Fibroblast of pulmonary artery (primary cell): Measurements from ENCODE around the gene HEXA.
"Not testable (repeated sequence)": the region's sequence is repeated elsewhere in the genome, so short reads cannot be mapped to it uniquely, and the experiment has no call there.

Experiments
- DNase-seq: peaks from one replicate; pipeline ENCODE4 v3.0.0-alpha.2; 2010; ENCODE audit warnings: low read depth
- H3K4me3 ChIP-seq: replicated peaks from 2 replicates; pipeline ENCODE4 v1.5.1; 2011; ENCODE audit warnings: low read depth, mild to moderate bottlenecking, control low read depth, low read length, moderate library complexity
- TF ChIP-seq, protein P1 (sequence below): IDR thresholded peaks from 2 replicates; pipeline ENCODE4 v1.5.1; 2011; ENCODE audit warnings: mild to moderate bottlenecking, control low read depth, low read length, inconsistent platforms; ENCODE audit errors: missing control alignments

HEXA gene

DNA sequence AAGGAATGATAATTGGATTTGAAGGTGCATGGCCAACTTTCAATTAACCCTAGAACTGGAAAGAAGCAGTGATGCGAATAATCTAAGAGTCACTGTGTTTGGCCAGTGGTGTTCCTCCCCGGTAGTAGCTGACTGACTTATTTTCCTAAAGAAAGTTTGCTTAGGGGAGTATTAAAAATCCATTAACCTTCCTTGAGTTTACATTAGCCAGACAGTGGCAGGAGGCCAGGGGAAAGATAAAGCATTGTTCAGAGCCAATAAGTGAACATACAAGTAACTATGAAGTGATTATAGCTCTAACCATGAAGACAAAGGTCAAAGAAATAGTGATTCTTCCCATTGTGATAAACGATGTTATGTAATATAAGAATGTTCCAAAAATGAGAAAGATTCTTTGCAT lies 13.4 kb upstream of the HEXA start:
- no peak overlapping the region for H3K4me3 ChIP-seq
- DNase-seq, result peak; percentile 23
- TF ChIP-seq, protein P1, sequence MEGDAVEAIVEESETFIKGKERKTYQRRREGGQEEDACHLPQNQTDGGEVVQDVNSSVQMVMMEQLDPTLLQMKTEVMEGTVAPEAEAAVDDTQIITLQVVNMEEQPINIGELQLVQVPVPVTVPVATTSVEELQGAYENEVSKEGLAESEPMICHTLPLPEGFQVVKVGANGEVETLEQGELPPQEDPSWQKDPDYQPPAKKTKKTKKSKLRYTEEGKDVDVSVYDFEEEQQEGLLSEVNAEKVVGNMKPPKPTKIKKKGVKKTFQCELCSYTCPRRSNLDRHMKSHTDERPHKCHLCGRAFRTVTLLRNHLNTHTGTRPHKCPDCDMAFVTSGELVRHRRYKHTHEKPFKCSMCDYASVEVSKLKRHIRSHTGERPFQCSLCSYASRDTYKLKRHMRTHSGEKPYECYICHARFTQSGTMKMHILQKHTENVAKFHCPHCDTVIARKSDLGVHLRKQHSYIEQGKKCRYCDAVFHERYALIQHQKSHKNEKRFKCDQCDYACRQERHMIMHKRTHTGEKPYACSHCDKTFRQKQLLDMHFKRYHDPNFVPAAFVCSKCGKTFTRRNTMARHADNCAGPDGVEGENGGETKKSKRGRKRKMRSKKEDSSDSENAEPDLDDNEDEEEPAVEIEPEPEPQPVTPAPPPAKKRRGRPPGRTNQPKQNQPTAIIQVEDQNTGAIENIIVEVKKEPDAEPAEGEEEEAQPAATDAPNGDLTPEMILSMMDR, result no peak

DNA sequence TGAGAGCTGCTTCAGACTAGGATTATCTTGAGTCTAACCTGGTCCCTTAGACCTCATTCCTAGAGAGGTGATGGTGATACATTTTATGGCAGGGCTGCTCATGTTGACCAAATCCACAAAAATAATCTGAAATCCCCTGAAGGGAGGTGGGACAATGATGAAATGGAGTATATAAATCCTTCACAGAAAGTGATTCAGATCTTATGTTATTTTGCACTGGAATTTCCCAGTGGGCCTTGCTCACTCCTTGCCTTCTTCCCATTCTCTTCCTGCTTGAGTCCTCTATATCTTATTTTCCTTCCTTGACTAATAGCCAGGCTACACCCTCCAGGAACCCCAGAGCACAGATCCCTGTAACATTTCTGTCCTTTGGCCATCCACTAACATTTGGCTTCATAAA lies 11.9 kb upstream of the HEXA start:
- H3K4me3 ChIP-seq, result no peak overlapping the region
- TF ChIP-seq, protein P1, result no peak
- DNase-seq, result no peak

DNA sequence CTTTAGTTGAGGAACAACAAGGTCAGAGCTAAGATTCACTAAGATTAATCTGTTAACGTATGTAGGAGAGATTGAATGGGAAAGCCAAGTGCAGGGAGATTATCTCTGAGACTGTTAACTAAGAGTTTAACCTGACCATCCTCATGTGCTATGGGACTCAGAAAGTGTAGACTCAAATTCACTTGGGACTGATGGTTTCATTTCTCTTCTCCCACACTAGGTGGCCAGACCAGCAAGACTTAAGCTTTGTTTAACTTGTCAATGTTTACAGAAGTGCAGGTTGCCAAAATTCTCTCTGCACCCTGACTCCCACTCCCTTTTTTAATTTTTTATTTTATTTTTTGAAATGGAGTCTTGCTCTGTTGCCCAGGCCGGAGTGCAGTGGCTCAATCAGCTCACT lies 6.3 kb upstream of the HEXA start:
- no peak overlapping the region for H3K4me3 ChIP-seq
- peak; percentile 20 for DNase-seq
- TF ChIP-seq, protein P1, result peak; percentile 38

DNA sequence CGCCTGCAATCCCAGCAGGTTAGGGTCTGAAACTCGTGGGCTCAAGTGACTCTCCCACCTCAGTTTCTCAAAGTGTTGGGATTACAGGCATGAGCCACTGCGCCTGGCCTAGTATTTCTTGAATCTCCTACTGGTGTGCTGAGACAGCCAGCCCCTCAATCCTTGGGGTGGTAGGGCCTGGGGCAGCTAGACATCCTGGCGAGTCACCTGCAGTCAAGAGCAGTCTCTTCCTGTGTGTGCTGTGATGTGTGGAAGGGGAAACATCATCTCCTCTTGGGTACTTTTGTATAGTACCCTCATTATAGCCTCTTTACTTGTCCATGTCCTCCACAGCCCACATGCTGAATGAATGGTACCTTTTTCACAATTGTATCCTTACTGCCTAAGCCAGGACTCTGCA lies 4.9 kb upstream of the HEXA start:
- no peak for DNase-seq
- H3K4me3 ChIP-seq, result no peak overlapping the region
- TF ChIP-seq, protein P1, result no peak

DNA sequence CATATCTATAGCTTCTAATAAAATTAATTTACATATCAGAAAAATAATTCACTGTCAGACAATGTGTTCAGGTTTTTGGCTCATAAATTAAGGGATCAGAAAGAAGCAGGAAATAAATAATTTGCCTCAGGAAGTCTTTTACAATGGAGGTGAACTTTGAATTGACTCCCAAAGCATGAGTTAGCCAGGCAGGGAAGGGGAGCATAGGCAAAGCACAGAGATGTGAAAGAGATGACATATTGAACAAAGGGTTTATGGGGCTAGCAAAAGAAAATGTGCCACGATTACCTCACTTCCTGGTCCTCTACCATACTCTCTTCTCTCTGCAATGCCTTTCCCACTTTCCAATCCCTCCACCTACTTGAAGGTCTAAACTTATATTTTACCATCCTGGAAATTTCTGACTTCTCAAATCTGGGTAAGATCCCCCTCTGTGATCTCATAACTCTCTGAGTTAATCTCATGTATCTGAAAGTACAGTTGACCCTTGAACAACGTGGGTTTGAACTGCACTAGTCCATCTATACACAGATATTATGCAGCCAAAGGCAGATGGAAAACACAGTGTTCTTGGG lies 4.1 kb upstream of the HEXA start:
- DNase-seq, result no peak
- TF ChIP-seq, protein P1, result no peak
- H3K4me3 ChIP-seq, result no peak overlapping the region

DNA sequence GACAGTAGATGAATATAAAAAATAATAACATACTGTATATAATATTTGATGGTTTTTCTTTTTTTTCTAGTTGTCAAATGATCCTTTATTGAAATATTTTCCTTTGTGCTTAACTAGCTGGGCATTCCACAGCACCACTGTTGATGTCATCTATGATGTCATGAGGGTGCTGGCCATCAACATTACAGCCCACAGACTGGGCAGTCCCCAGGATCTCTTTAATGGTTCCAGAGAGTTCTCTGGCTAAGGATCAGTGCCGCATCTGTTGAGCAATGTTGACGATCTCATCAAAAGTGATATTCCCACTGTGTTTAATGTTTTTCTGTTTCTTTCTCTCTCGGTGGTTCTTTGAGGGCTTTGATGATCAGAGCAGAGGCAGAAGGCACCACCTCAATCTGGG lies 3.3 kb upstream of the HEXA start:
- DNase-seq, result peak; percentile 18
- H3K4me3 ChIP-seq, result not testable (repeated sequence)

DNA sequence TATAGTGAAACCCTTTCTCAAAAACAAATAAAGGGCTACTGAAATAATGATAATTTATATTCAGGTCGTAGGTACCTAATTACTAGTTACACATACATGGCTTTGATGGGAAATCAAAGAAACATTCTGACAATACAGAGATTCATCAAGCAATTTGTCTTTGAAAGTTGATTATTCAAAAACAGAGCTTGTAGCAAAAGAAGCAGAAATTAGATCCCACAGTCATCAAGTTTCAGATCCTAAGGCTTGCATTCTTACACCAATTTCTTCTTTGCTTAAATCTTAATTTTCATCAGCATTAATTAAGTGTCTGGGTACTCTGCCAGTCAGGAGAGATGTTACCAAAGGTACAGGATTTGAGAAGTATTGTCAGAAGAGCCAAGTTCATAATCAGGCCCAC lies 1.5 kb upstream of the HEXA start:
- H3K4me3 ChIP-seq, result no peak overlapping the region
- TF ChIP-seq, protein P1, result no peak
- DNase-seq, result no peak
